HG02884 (cell line): ENCODE results near the gene MT1A.

Experiments
- ATAC-seq: cut with Tn5 transposase; IDR thresholded peaks from one replicate; pipeline ENCODE4 v1.9.1; 2021; ENCODE audit warnings: mild to moderate bottlenecking, moderate library complexity; ENCODE audit not compliant: unreplicated experiment

Gene MT1A

GRCh38 chr16:56630134-56630533, 8.3 kb upstream of the MT1A start:
- peak; percentile 85 for ATAC-seq

GRCh38 chr16:56631197-56631596, 7.3 kb upstream of the MT1A start:
- no peak for ATAC-seq

GRCh38 chr16:56631832-56632155, 6.7 kb upstream of the MT1A start:
- no peak for ATAC-seq

- ATAC-seq = no peak
These were observed 6.2 kb upstream of the MT1A start, which contains the start of gene MT1M for GRCh38 chr16:56632156-56632847. TSS of gene MT1M (plus strand) at chr16:56632659. CDS start at chr16:56632732, 73 bp downstream.

GRCh38 chr16:56632848-56633365, 5.6 kb upstream of the MT1A start:
- ATAC-seq = no peak

GRCh38 chr16:56633535-56633934, 4.9 kb upstream of the MT1A start:
- ATAC-seq = no peak

GRCh38 chr16:56634715-56635440, 3.6 kb upstream of the MT1A start:
- no peak for ATAC-seq

GRCh38 chr16:56635441-56635967, 3.0 kb upstream of the MT1A start:
- no peak for ATAC-seq

- ATAC-seq = no peak
These were observed 1.7 kb upstream of the MT1A start for GRCh38 chr16:56636616-56637413.

- no peak for ATAC-seq
These were observed 579 bp downstream of the MT1A start for GRCh38 chr16:56639045-56639444.

- no peak for ATAC-seq
These were observed 1.6 kb downstream of the MT1A start for GRCh38 chr16:56640076-56640475.

- no peak for ATAC-seq
These were observed 2.7 kb downstream of the MT1A start for GRCh38 chr16:56641166-56641565.

GRCh38 chr16:56643080-56643778, 4.8 kb downstream of the MT1A start:
- no peak for ATAC-seq

DNA sequence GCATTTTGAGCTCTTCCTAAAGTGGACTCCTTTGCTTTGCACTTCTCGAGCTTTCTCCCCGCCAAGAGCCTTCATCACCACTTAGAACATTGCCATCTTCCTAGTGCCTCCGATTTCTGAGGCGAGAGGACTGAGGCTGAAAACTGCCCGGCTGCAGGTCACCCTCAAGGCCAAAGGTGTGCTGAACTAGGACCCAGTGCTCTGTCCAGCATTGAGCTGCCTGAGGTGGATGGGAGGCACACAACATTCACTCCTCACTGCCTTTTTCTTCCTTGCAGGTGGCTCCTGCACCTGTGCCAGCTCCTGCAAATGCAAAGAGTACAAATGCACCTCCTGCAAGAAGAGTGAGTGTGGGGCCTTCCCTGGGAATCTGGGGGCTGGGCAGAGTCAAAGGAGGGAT, 5.4 kb downstream of the MT1A start:
- no peak for ATAC-seq

DNA sequence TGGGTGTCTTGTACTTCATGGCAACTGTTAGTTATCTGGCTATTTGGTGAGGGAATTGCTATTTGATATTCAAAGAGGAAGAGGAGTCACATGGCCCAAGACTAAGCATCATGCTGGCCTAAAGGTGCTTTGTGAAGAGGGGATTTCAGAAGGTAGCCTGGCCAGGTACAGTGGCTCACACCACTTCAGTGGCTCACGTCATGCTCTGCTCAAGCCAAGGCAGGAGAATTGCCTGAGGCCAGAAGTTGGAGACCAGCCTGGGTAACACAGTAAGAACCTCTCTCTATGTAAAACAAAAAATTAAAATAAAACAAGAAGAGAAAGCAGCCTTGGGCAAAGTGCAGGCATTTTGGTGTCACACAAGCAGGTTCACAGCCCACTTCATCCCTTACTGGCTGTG, 6.8 kb downstream of the MT1A start:
- ATAC-seq = no peak

GRCh38 chr16:56645838-56646237, 7.4 kb downstream of the MT1A start:
- no peak for ATAC-seq

DNA sequence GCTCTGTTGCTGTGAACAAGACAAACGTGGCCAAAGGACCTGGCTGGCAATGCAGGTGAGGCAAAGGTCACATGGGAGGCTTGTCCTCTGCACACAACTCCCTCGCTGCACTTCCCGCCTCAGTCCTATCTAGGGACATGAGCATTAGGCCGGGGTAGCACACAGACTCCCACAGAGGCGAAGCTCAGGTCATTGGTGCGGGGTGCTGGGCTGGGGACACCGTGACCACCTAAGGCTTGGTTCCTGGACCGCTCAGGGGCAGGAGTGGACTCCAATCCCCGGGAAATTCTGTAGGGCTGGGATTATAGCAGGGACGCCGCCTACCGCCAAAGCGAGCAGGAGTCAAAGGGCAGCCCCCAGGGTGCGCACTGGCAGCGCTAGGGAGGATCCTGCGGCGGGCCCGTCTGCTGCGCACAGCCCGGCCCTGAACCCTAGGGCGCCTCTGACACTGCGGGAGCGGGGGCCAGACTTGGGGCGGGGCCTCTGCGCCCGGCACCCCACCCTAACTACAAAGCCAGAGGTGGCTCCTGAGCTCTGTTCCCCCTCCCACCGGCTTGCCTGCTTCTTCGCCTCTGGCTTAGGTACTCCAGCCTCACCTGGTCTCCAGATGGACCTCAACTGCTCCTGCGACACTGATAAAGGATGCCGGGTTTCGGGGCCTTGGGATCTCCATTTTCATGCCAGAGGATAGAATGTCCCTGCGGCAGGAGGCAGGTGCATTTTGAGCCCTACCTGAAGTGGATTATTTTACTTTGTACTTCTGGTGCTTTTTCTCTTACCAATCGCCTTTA, 9.4 kb downstream of the MT1A start:
- no peak for ATAC-seq

- no peak for ATAC-seq
These were observed 10.8 kb downstream of the MT1A start for GRCh38 chr16:56649271-56649670.

GRCh38 chr16:56649820-56650219, 11.4 kb downstream of the MT1A start:
- ATAC-seq = no peak

DNA sequence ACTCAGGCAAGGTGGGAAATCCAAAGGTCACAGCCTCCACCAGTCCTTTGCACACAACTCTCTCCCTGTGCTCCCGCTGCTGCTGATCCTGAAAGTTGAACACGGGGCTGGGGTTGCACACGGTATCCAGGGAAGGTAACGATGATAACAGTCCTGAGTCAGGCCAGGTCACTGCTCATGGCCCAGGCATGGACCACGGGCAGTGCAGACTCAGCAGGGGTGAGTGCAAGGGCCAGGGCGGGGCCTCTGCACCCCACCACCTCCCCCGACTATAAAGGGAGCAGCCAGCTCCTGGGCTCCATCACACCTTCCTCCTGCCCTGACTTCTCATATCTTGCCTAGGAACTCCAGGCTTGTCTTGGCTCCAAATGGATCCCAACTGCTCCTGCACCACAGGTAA, 13.1 kb downstream of the MT1A start, which contains the start of gene MT1B:
MT1B (plus strand) TSS at position 301 of the 400 bp plus-strand sequence; CDS start at position 369, 68 bp downstream.
- ATAC-seq = no peak
